Activated naive CD8-positive, alpha-beta T cell treated with anti-CD3 and anti-CD28 coated beads, Interleukin-2, amount 50 U/mL, for 16 hours (primary cell): Measurements from ENCODE around the gene KRTCAP3.
"Not testable (repeated sequence)": the region's sequence is repeated elsewhere in the genome, so short reads cannot be mapped to it uniquely, and the experiment has no call there.

ENCODE experiments used
- DNase-seq: peaks from one replicate; pipeline ENCODE4 v3.0.0-alpha.2; 2020; ENCODE audit warnings: low read depth, low spot score

Gene KRTCAP3

GRCh38 chr2:27441958-27442919 is at the start of gene KRTCAP3:
TSS of gene KRTCAP3 (plus strand) at chr2:27442381. CDS start at chr2:27442413, 32 bp downstream.
- DNase-seq, result no peak

- no peak for DNase-seq
Observed at GRCh38 chr2:27393225-27393624, 49.0 kb upstream of the KRTCAP3 start.

GRCh38 chr2:27398962-27399361 is 43.2 kb upstream of the KRTCAP3 start:
- no peak for DNase-seq

GRCh38 chr2:27400348-27401135 is 41.6 kb upstream of the KRTCAP3 start:
- DNase-seq, result no peak

- DNase-seq, result no peak
Observed at GRCh38 chr2:27407798-27408491, 34.2 kb upstream of the KRTCAP3 start.

- no peak for DNase-seq
Observed at GRCh38 chr2:27408601-27409320, 33.4 kb upstream of the KRTCAP3 start.

- peak; percentile 90 for DNase-seq
Observed at GRCh38 chr2:27409321-27410073, 32.7 kb upstream of the KRTCAP3 start, which contains the start of gene PPM1G. TSS of gene PPM1G (minus strand) at chr2:27409591. CDS start at chr2:27409422, 169 bp downstream.

- DNase-seq, result no peak
Observed at GRCh38 chr2:27412419-27413152, 29.6 kb upstream of the KRTCAP3 start.

- no peak for DNase-seq
Observed at GRCh38 chr2:27416151-27416550, 26.0 kb upstream of the KRTCAP3 start.

- DNase-seq, result no peak
Observed at GRCh38 chr2:27420996-27421395, 21.2 kb upstream of the KRTCAP3 start.

- DNase-seq, result no peak
Observed at GRCh38 chr2:27421660-27422250, 20.4 kb upstream of the KRTCAP3 start.

GRCh38 chr2:27422958-27423357 is 19.2 kb upstream of the KRTCAP3 start:
- DNase-seq, result no peak

GRCh38 chr2:27425039-27425438 is 17.1 kb upstream of the KRTCAP3 start:
- DNase-seq, result not testable (repeated sequence)

GRCh38 chr2:27427863-27428212 is 14.3 kb upstream of the KRTCAP3 start:
- no peak for DNase-seq

- peak; percentile 85 for DNase-seq
Observed at GRCh38 chr2:27428213-27428977, 13.8 kb upstream of the KRTCAP3 start, which contains the start of gene NRBP1. TSS of gene NRBP1 (plus strand) at chr2:27428631. CDS start at chr2:27433274, 4,643 bp downstream.

GRCh38 chr2:27428978-27429541 is 13.1 kb upstream of the KRTCAP3 start:
- no peak for DNase-seq

GRCh38 chr2:27431395-27431794 is 10.8 kb upstream of the KRTCAP3 start:
- no peak for DNase-seq

GRCh38 chr2:27435628-27436027 is 6.6 kb upstream of the KRTCAP3 start:
- no peak for DNase-seq
